ENCODE results near the gene ATP4A.
A peak's percentile ranks its signal among the peaks of the same experiment; 100 is the strongest.

The ATP4A gene

DNA sequence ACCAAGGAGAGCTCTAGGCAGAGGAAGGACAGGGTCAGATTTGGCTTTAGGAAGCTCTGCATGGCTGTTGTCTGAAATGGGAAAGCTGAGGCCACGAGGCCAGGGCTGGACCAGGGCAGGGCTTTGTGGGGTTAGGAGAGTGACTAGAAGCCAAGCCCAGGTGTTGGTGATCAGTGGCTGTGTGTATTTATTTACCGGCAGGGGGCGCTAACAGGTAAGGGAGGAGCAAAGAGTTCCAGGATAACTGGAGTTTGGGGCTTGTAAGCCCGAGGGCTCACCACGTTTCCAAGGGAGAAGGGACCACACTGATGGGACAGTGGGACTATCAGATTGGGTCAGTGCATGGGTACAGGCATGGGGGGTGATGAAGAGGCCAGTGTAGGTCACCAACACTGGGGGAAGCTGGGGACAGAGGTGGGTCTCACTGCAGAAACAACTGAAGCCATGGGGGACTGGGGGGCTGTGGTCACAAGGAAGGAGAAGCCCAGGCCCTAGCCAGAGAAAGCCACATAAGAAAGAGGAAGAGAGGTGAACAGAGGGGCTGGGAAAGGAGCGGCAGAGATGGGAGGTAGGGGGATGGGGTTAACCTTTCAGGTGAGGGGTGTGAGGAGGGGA is 14.2 kb downstream of the ATP4A start:
- peak; percentile 85 for DNase-seq

DNA sequence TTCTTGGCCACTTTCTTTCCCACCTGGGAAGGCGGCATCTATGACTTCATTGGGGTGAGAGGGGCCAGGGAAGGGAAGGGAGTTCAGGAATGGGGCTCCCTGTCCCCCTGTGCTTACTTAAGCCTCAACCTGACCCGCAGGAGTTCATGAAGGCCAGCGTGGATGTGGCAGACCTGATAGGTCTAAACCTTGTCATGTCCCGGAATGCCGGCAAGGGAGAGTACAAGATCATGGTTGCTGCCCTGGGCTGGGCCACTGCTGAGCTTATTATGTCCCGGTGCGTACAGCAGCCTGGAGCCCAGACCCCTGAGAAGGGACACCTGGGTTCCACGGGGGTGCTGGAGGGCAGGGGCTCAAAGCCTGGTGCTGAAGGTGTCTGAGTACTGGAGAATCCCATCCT is 16.9 kb downstream of the ATP4A start:
- DNase-seq, result no peak

DNA sequence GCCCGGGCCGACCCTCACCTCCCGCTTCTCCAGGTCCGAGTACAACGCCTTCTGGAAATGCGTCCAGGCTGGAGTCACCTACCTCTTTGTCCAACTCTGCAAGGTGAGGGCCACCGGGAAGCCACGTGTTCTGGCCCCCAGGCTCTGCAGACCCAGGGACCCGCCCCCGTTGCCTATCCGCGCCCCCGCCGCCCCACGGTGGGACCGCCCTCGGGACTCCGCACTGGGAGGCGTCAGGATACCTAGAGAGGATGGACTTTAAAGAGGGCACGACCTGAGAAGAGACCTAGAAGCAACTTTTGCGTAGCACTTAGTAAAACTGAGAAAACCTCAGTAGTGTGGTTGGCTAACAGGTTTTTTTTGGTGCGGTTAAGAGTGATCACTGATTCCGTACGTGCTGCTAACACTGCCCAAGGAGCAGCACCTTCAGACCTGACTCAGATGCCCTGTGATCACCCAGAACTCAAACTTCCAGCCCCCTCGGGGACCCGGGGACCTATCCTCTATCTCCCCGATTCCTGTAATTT is 17.5 kb downstream of the ATP4A start:
- no peak for DNase-seq

DNA sequence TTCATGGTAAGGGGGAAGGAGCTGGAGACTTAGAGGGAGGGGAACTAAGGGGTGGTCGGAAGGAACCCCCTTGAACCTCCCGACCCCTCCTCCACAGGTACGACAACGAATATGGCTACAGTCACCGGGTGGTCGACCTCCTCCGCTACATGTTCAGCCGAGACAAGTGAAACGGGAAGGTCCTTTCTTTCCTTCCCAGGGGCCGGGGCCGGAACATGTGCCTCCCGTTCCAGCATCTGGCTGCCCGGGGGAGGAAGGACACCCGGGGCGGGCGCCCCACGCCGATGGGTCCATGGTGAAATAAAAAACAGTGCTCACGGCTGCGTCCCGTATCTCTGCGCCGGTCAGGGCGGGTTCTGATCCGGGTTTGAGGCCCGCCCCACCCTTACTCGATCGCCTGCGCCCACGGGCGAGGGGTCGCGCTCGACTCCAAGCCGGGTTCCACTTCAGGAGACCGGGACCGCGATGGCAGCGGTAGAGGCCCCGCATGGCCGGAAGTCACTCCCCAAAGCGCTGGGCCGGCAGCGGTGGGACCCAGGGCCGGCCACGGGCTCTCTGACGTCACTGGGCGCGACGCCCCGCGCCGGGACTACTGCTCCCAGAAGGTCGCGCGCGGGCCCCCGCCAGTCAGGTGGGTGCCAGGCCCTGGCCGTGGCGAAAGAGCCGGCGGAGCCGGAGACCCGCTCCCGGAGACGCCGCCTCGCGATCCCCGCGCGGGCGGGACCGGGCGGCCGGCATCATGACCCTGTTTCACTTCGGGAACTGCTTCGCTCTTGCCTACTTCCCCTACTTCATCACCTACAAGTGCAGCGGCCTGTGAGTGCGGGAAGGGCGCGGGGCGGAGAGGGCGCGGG is 18.2 kb downstream of the ATP4A start, which contains the start of gene TMEM147:
TMEM147 (plus strand) TSS at position 626 of the 854 bp plus-strand sequence; CDS start at position 740, 114 bp downstream.
- DNase-seq, result peak; percentile 93

DNA sequence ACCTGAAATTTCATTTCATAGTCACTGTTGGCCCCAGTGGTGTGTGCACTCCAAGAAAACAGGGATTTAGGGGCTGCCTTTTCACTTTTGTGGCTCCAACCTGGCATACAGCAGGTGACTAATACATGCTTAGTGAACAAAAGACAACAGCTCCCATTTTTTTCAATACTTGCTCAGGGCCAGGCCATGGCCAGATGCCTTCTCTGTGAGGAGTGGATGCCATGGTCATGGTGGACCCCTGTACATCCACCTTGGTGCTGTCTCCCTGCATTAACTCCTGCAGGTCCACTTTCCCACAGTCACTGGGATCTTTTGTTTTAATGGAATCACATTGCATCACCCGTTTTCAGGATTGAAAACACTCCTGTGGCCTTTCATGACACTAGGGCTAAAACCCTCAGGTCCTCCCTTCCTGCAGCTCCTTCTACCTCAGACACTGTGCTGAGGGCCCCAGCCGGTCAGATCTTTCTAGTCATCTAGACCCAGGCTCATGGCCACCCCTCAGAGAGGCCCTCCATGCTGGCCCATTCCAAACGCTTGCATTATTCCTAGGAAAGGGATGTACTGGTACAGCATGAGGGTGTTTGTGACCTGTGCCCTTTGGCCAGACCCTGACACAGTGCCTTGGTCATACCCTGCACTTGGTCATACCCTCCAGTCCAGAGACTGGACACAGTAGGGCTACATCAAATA is 19.2 kb downstream of the ATP4A start:
- DNase-seq, result no peak

DNA sequence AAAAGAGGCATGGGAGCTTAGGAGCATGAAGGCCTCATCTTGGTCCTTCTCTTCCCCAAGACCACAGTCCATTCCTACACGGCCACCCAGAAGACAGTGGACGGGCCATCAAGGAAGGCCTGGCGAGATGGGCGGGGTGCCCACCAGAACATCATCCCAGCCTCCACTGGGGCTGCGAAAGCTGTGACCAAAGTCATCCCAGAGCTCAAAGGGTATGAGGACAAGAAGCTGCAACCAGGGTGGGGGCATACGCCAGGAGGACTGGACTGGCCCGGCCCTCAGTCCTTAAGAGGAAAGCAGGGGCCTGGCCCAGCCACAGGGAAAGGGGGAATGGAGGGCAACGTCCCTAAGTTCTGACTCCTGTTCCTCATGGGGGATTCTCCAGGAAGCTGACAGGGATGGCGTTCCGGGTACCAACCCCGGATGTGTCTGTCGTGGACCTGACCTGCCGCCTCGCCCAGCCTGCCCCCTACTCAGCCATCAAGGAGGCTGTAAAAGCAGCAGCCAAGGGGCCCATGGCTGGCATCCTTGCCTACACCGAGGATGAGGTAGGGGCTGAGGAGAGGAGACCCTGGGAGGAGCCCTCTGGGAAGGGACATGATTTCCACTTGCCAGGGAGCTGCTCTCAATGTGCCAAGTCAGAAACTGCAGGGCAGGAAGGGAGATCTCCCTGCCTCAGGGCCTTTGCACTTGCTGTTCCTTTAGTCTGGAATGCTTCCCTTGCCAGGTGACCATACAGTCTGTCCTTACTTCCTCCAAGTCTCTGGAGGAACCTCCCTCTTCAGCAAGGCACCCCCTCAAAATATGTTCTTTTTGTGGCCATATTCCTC is 20.0 kb downstream of the ATP4A start:
- DNase-seq, result no peak

DNA sequence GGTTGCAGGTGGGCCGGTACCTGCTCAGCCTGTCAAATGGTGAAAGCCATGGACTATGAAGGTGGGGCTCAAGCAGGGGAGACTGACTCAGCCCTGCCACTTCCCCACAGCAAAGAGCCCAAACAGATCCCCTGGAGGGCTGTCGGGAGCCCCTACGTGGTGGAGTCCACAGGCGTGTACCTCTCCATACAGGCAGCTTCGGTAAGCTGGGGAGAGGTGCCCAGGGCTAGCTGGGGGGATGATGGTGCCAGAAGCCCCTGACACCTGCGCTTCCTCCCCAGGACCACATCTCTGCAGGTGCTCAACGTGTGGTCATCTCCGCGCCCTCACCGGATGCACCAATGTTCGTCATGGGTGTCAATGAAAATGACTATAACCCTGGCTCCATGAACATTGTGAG is 21.2 kb downstream of the ATP4A start:
- no peak for DNase-seq

DNA sequence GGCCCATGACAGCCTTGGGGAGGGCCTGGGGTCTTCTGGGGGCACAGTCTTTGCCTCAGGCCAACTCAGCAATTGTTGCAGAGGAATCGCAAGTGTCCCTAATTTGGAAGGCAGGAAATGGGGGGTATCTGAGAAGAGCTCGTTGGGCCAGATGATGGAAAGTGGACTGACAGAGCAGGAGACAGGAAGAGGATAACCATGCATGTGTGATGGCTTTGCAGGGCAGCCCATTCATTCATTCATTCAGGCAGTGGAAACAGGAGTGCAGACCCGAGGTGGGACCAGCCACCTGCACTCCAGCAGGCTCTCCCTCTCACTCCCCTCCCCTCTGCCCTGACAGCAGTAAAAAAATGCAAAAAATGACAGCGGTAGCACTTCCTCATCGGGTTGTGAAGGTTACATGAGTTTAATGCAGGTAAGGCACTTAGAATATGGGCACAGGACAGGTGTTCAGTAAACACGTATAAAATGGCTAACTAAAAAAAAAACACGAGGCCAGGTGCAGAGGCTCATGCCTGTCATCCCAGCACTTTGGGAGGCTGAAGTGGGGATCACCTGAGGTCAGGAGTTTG is 23.0 kb downstream of the ATP4A start:
- no peak for DNase-seq

DNA sequence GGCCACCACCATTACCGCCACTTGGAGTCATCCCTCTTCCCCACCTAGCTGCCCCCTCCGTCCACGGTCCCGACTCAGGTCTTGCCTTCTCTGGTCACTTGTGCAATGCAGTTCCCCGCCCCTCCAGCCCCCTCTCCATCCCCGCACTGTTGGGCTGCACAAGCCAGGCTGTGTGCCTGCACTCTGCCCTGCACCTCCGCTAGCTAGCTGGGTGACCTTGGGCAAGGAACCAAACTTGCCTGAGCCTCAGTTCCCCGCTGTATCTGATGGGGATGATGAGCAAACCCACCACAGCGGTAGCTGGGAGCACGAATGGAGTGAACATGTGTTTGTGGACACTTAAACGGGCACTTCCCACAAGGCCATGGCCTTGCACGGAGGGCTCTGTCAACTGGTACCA is 23.6 kb downstream of the ATP4A start:
- DNase-seq, result no peak

DNA sequence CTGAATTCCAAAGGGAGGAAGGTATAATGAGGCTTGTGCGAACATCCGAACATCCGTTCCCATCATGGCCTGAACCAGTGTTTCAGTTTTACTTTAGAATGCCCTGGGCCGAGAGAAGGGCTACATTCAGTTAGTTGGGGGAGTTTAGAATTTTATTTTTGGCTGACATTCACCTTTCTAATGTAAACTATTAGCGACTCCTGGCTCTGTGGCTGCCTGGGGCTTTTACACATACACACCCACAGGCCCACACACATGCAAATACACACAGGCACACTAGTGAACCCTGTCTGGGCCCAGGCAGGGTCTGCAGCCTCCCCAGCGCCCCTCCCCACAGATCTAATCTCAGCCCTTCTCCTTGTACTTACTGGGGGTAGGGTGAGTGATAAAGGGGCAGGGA is 24.1 kb downstream of the ATP4A start:
- DNase-seq, result no peak

DNA sequence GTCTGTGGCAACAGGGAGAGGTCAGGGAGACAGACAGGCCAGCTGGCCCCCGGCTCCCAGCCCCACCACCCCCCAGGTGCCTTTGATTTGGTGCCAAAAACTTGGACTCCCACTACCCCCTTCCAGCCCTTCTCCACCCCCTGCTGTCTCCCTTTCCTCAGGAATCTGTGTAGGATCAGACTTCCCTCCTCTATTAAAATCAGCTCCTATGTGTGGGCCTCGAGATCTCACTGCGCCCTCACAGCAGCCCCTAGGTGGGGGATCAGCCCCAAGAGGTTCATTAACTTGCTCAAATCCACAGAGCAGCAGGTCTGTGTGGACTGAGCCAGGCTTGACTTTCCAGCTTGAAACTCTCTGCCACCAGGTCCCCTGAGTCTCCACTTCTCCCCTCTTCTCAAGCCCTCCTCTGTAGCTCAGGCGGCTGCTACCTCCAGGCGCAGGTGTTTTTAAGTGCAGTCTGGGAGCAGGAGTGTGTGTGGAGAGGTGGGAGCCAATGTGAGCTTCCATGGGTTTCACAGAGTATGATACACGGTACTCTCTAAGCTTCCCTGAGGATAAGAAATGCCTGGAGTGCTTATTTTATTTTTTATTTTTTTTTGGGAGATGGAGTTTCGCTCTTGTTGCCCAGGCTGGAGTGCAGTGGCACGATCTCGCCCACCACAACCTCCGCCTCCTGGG is 28.5 kb downstream of the ATP4A start:
- DNase-seq, result no peak

DNA sequence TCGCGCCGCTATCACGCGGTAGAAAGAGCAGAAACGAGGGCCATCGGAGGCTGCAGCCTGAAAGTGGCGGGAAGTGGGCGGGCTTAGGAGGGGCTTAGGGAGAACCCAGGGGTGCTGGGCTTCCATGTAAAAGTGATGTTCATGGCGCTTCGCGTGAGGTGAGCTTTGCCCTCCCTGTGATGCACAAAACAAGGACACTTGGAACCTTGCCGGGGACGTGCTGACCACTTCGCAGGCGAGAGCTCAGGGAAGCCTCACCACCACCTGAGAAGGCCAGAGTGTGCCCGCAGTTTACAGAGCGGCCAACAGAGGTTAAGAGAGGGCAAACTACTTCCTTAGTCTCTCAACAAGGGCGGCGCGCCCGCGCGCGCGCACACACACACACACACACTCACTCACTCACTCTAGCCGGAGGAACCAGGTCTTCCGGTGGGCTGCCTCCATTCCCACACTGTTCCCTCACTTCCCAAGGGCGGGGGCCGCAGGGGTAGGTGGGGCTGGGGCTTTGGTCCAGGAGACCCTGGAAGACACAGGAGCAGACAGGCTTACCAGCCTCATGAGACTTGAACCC is 29.6 kb downstream of the ATP4A start:
- peak; percentile 43 for DNase-seq

DNA sequence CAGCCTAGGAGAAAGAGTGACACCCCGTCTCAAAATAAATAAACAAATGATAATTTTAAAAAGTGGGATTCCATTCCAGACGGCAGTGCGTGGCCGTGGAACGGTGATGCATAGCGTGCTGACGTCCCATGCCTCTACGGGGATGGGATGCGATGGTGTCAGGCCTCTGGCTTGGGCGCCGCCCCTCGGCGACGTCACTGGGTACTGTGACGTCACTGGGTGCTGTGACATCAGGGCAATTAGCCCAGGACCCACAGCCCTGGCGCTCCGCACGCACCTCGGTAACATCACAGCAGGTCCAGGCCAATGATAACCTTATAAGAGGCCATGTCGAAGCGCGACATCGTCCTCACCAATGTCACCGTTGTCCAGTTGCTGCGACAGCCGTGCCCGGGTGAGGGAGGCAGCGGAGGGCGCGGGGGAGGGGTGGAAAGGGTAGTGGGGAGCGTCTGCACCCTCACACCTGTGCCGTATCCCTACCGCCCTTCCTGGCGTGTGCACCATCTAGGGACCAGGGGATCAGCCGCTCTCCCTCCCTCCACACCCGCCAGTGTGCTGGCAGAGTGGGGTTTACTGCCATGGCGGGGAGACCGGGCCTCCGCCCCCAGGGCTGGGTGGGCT is 30.1 kb downstream of the ATP4A start, which contains the start of gene GAPDHS:
GAPDHS (plus strand) TSS at position 256 of the 621 bp plus-strand sequence; CDS start at position 328, 72 bp downstream.
- no peak for DNase-seq

DNA sequence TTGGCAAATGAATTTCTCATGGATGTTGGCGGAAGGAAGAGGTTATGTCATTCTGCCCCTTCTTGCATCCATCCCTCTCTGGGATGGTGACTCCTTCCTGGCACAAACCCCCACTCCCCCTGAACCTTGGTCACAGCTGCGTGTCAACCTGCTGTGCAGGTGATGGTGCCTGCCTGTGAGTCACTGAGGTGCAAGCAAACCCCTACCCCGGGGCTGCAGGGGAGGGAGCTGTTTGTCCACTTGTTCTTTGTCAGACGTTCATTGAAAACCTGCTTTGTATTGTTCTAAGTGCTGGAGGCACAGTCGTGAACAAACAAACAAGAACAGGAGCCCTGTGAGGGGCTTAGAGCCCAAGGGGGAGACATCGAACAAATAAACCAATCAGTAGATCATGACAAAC is 32.2 kb downstream of the ATP4A start:
- DNase-seq, result no peak

DNA sequence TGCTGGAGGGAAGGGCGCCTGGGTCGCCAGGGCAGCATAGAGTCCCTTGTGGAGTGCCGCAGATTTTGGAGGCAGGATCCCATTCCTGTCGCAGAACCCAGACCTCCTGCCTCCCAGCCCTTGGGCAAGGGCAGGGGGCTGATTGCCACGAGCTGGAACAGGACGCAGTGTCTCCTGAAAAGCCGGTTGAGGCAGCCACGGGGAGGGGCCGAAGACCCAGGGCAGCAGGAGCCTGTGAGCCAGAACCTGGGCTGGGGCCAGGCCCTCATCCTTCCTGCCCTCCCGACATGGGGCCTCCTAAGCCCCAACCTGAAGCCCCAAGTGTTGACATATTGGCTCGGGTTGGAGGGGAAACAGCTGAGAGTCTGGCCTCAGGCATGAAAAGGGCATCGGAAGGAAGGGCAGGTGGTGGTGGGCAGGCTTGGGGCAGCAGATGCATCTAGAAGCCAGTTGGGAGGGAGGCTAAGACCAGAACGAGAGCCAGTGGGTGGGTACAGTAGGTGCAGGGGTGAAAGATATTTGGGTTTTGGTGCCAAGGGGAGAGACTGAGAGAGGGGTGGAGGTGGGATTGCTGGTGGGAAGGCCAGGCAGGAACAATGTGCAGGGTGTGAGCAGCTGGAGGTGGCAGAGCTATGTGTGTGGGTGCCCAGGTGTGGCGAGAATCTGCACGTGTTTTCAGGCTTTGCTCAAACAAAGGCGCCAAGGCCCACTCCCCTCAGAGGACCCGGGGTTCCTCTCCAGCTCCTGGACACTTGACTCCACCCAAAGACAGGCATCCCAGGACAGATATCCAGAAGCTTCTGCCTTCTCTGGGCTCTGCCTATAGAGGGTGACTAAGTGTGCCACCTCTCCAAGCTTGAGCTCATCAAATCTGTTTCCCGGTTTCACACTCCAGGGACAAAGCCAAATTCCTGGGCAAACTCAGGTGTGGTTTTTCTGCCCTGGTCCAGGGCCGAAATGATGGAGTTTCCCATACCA is 33.9 kb downstream of the ATP4A start:
- no peak for DNase-seq

DNA sequence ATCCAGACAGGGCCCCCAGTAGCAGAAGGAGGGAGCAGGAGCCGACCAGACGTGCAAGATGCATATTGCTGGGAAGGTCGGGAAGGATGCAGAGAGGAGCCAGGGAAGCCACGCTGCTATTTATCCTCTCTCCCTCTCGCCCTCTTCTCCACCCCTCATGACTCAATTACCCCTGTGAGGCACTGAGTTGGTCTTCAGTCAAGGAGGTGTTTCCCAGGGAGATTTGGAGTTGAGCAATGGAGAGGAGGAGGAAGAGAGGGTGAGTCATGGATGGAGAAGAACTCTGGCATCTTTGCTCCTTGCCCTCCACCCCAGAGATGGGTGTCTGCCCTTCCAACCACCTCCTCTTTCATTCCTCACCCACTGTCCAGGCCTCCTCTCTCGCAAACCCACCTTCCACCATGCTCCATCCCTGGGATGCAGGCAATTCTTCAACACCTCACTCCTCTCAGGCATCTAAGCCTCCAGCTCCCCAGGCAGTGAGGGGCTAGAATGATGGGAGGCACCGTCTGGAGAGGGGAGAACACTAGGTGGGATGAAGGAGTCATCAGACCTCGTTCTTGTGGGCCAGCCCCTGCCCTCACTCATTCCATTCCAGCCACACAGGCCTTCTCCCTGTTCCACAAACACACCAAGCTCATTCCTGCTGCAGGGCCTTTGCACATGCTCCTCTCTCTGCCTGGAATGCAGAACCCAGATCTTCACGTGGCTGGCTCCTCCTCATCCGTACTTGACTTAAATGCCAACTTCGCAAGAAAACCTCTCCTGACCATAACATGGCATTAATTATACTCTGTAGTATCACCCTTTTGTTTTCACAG is 35.0 kb downstream of the ATP4A start, which contains the start of gene SBSN:
SBSN (minus strand) TSS at position 94 of the 821 bp plus-strand sequence; CDS start at position 64, 30 bp downstream.
- DNase-seq, result peak; percentile 58

DNA sequence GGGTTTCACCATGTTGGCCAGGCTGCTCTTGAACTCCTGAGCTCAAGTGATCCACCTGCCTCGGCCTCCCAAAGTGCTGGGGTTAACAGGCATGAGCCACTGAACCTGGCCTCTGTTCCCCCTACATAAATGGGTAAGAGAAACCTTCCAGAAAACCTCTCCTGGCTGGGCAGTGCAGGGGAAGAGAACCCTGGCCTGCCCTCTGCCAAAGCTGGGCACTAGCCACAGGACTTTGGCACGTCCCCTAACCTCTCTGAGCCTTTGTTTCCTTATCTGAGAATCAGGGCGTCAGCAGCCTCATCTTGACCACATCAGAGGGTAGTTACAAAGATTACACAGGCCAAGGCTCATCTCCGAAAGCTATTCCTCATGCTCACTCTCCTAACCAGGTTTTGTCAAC is 37.6 kb downstream of the ATP4A start:
- no peak for DNase-seq

DNA sequence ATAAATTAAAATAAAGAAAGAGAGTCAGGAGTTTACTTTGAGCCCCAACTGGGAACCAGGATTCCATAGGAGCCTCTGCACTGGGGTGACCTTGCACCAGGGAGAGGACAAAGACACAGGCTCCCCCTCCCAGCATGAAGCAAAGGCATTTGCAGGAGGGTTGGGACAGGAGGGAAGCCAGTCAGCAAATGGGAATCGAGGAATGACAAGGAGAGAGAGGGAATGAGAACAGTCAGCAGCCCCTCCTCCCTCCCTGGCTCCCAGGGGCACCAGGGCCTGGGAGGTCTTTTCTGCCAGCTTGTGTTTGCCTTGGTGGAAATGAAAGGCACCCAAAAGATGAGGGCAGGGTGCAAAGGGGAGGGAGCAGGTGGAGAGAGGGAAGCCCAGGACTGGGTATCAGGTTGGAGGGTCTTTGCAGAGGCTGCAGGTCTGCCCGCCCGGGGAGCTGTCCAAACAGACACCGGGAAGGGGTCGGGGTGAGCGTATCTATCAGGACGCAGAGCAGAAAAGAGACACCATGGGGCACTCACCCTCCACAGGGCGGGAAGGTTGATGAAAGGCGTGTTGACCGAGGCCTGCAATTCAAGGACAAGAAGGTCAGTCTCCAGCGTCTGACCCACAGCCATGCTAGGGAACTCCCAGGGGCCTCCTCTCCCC is 39.1 kb downstream of the ATP4A start:
- no peak for DNase-seq

Measured in suppressor macrophage treated with lipopolysaccharide for 4 hours (primary cell).